SK-N-MC (cell line): ENCODE data around the gene TEX51.

Experiments used
- EZH2 ChIP-seq: fragments of 200-600 bp; sonication (generic); IDR thresholded peaks from one replicate; pipeline ENCODE4 v1.6.1; 2017; ENCODE audit warnings: antibody characterized with exemption
- FOXP2 ChIP-seq: optimal IDR thresholded peaks from 2 replicates; pipeline ENCODE3; 2011; ENCODE audit warnings: mild to moderate bottlenecking, moderate library complexity; ENCODE audit not compliant: insufficient read depth; ENCODE audit errors: extremely low read length, control extremely low read depth
- POLR2AphosphoS5 ChIP-seq: IDR thresholded peaks from 2 replicates; pipeline ENCODE4 v1.6.1; 2012; ENCODE audit warnings: mild to moderate bottlenecking, low read depth, low read length, borderline replicate concordance

DNA sequence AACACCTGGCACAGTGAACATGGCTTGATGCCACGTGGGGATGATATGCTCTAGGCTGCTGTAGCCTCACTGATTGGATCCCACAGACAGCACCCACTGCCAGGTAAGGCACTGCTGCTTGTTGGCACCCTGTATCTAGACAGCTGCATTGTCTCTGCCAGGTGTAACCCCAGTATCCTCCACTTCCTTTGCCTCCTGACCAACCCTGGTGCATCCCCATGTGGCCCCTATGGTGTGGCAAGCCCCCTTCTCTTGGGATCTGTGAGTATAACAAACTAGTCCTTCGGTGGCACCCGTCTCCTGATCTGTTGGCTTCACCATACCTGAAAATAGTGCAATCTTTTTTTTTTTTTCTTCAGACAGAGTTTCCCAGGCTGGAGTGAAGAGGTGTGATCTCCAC, 11.1 kb downstream of the TEX51 start:
- TF ChIP-seq EZH2 (no peak), POLR2AphosphoS5 (no peak), FOXP2 (no peak)
